CD4-positive, alpha-beta T cell treated with Interleukin-17A for 1 hour (primary cell): Measurements from ENCODE around the gene NHSL1.

Experiments used
- DNase-seq: peaks from one replicate; pipeline ENCODE4 v3.0.0-alpha.2; 2020

Gene NHSL1

GRCh38 chr6:138494312-138494711 is 5.0 kb downstream of the NHSL1 start:
- no peak for DNase-seq

- DNase-seq, result no peak
These were observed 5.9 kb downstream of the NHSL1 start for GRCh38 chr6:138493413-138493812.

GRCh38 chr6:138492871-138493270 is 6.4 kb downstream of the NHSL1 start:
- DNase-seq, result no peak

GRCh38 chr6:138492113-138492512 is 7.2 kb downstream of the NHSL1 start:
- DNase-seq, result no peak

GRCh38 chr6:138491017-138491416 is 8.3 kb downstream of the NHSL1 start:
- no peak for DNase-seq

GRCh38 chr6:138489846-138490245 is 9.4 kb downstream of the NHSL1 start:
- DNase-seq, result no peak

- DNase-seq, result no peak
These were observed 12.1 kb downstream of the NHSL1 start for GRCh38 chr6:138487102-138487604.

GRCh38 chr6:138486249-138487101 is 12.8 kb downstream of the NHSL1 start:
- DNase-seq, result no peak

GRCh38 chr6:138485586-138486248 is 13.6 kb downstream of the NHSL1 start:
- no peak for DNase-seq

- no peak for DNase-seq
These were observed 14.2 kb downstream of the NHSL1 start for GRCh38 chr6:138485005-138485545.

- no peak for DNase-seq
These were observed 15.1 kb downstream of the NHSL1 start for GRCh38 chr6:138484018-138484731.

GRCh38 chr6:138482816-138483215 is 16.5 kb downstream of the NHSL1 start:
- no peak for DNase-seq

- DNase-seq, result no peak
These were observed 18.9 kb downstream of the NHSL1 start for GRCh38 chr6:138480279-138480949.

GRCh38 chr6:138477913-138478539 is 21.3 kb downstream of the NHSL1 start:
- no peak for DNase-seq

GRCh38 chr6:138476116-138476515 is 23.2 kb downstream of the NHSL1 start:
- no peak for DNase-seq

- DNase-seq, result no peak
These were observed 26.1 kb downstream of the NHSL1 start for GRCh38 chr6:138473144-138473543.

- DNase-seq, result no peak
These were observed 30.8 kb downstream of the NHSL1 start for GRCh38 chr6:138468320-138469015.

GRCh38 chr6:138467901-138468300 is 31.4 kb downstream of the NHSL1 start:
- no peak for DNase-seq

GRCh38 chr6:138465007-138465645 is 34.2 kb downstream of the NHSL1 start:
- no peak for DNase-seq

GRCh38 chr6:138464085-138464484 is 35.2 kb downstream of the NHSL1 start:
- no peak for DNase-seq

GRCh38 chr6:138461647-138462046 is 37.6 kb downstream of the NHSL1 start:
- no peak for DNase-seq
